Neural cell (in vitro differentiated cells): ENCODE data around the gene TNRC6C.

Experiments
- EZH2 ChIP-seq: fragments of 200-600, 300-800 bp; shearing (Covaris generic), sonication (generic); IDR thresholded peaks from 2 replicates; pipeline ENCODE4 v1.6.1; 2014; ENCODE audit warnings: antibody characterized with exemption, low read length, borderline replicate concordance, mild to moderate bottlenecking; ENCODE audit not compliant: insufficient read depth, poor library complexity, severe bottlenecking
- MXI1 ChIP-seq: fragments of 450-650 bp; conservative IDR thresholded peaks from 2 replicates; pipeline ENCODE4 v1.6.1; 2014; ENCODE audit warnings: antibody characterized with exemption, mild to moderate bottlenecking; ENCODE audit not compliant: poor library complexity, severe bottlenecking
- POLR2AphosphoS5 ChIP-seq: IDR thresholded peaks from 2 replicates; pipeline ENCODE4 v1.6.1; 2012
- RAD21 ChIP-seq: fragments of 450-650 bp; conservative IDR thresholded peaks from 2 replicates; pipeline ENCODE4 v1.6.1; 2014; ENCODE audit warnings: antibody characterized with exemption, mild to moderate bottlenecking, moderate library complexity
- TF ChIP-seq, protein P1 (sequence below): fragments of 450-650 bp; IDR thresholded peaks from 2 replicates; pipeline ENCODE4 v1.5.1; 2014; ENCODE audit warnings: antibody characterized with exemption, mild to moderate bottlenecking, moderate library complexity; ENCODE audit not compliant: poor library complexity, severe bottlenecking

DNA sequence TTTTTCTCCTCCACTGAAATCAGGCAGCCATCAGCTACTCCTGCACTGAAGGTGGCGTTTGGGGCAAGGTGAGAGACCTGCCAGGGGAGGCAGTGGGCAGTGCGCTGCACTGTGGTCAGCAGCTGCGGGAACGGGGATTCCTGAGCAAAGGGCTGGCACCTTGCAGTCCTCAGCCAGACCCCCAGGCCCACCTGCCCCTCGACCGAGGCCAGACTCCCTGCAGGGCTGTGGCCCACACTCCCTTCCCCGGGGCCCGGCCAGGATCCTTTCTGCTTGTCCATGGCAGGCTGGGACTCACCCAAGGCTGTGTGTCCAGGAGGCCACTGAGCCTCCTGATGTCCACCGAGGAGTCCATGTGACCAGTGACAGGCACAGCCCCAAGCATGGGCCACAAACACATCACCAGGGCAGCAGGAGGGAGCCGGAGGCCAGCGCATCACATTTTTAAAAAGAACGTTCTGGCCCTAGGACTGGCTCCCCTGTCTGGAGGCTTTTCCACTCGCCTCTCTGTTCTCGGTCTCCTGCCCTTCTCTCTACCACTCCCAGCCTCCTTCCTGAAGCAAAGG lies 28.5 kb upstream of the TNRC6C start:
- TF ChIP-seq, protein P1, sequence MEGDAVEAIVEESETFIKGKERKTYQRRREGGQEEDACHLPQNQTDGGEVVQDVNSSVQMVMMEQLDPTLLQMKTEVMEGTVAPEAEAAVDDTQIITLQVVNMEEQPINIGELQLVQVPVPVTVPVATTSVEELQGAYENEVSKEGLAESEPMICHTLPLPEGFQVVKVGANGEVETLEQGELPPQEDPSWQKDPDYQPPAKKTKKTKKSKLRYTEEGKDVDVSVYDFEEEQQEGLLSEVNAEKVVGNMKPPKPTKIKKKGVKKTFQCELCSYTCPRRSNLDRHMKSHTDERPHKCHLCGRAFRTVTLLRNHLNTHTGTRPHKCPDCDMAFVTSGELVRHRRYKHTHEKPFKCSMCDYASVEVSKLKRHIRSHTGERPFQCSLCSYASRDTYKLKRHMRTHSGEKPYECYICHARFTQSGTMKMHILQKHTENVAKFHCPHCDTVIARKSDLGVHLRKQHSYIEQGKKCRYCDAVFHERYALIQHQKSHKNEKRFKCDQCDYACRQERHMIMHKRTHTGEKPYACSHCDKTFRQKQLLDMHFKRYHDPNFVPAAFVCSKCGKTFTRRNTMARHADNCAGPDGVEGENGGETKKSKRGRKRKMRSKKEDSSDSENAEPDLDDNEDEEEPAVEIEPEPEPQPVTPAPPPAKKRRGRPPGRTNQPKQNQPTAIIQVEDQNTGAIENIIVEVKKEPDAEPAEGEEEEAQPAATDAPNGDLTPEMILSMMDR: no peak
- TF ChIP-seq EZH2 (no peak), RAD21 (no peak), POLR2AphosphoS5 (no peak), MXI1 (no peak)
